ENCODE measurements around the gene APP.

DNA sequence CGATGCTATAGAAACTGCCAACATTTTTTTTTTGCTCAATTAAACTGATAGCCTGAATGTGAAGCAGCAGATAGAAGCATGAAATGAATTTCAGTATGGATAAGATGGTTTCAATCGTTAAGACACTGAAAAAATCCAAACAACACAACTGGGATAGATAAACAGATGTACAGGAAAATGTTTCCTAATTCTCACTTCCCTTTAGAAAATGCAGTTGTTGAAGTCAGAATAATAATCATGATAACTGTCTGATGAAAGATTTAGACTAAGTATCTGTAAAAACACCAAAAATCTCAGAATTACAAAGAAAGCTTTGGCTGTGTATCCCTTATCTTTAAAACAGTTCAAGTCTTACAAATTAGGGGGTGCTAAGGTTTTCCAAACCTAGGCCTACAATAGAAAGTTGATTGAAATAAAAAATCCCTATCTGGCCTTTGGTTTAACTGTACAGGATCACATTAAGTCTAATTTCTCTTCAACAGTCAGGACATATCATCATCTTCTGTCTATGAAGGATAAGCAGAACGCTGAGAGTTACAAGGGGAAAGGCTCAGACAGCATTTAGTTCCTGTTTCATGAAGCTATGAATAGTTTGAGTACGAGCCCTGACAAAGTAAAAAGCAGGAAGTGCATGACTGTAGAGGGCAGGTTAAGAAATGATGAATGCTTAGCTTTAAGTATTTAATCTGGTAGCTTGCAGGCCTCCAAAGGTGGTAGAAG, 203.2 kb downstream of the APP start:
- no peak for TF ChIP-seq EZH2 (IDR thresholded peaks at IDR 0.05; ENCODE audit: borderline replicate concordance, low read length)
- TF ChIP-seq, protein P1, sequence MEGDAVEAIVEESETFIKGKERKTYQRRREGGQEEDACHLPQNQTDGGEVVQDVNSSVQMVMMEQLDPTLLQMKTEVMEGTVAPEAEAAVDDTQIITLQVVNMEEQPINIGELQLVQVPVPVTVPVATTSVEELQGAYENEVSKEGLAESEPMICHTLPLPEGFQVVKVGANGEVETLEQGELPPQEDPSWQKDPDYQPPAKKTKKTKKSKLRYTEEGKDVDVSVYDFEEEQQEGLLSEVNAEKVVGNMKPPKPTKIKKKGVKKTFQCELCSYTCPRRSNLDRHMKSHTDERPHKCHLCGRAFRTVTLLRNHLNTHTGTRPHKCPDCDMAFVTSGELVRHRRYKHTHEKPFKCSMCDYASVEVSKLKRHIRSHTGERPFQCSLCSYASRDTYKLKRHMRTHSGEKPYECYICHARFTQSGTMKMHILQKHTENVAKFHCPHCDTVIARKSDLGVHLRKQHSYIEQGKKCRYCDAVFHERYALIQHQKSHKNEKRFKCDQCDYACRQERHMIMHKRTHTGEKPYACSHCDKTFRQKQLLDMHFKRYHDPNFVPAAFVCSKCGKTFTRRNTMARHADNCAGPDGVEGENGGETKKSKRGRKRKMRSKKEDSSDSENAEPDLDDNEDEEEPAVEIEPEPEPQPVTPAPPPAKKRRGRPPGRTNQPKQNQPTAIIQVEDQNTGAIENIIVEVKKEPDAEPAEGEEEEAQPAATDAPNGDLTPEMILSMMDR (IDR thresholded peaks at IDR 0.05; ENCODE audit: low read length): no peak
